Fibroblast of the aortic adventitia (primary cell): ENCODE data around the gene PHOX2A. TPM values are rescaled to one million over a fixed set of nuclear protein-coding genes. Genes with fewer than 3 reads are reported as not detected.

Experiments used
- DNase-seq: peaks from one replicate; pipeline ENCODE4 v3.0.0-alpha.2; 2010; ENCODE audit warnings: low read depth
- H3K4me3 ChIP-seq: 2 replicates; pipeline ENCODE4 v1.5.1; 2011; ENCODE audit warnings: low read depth, mild to moderate bottlenecking, control low read depth, low read length, moderate library complexity
- total RNA-seq: library from RNA; depleted of rRNA; stranded (reverse); fragments of >200 nt; gene quantifications from 2 replicates; pipeline ENCODE4 v1.2.3, GENCODE V29; 2012; ENCODE audit warnings: low replicate concordance
- TF ChIP-seq, protein P1 (sequence below): IDR thresholded peaks from 2 replicates; pipeline ENCODE4 v1.5.1; 2011; ENCODE audit warnings: mild to moderate bottlenecking, low read length, control low read depth, inconsistent platforms; ENCODE audit not compliant: insufficient read depth

The PHOX2A gene
- total RNA-seq, 1 donor = not detected

- H3K4me3 ChIP-seq = no peak overlapping the region
- DNase-seq = no peak
- TF ChIP-seq, protein P1, sequence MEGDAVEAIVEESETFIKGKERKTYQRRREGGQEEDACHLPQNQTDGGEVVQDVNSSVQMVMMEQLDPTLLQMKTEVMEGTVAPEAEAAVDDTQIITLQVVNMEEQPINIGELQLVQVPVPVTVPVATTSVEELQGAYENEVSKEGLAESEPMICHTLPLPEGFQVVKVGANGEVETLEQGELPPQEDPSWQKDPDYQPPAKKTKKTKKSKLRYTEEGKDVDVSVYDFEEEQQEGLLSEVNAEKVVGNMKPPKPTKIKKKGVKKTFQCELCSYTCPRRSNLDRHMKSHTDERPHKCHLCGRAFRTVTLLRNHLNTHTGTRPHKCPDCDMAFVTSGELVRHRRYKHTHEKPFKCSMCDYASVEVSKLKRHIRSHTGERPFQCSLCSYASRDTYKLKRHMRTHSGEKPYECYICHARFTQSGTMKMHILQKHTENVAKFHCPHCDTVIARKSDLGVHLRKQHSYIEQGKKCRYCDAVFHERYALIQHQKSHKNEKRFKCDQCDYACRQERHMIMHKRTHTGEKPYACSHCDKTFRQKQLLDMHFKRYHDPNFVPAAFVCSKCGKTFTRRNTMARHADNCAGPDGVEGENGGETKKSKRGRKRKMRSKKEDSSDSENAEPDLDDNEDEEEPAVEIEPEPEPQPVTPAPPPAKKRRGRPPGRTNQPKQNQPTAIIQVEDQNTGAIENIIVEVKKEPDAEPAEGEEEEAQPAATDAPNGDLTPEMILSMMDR = no peak
Observed at GRCh38 chr11:72250661-72251464, 6.9 kb upstream of the PHOX2A start.

DNA sequence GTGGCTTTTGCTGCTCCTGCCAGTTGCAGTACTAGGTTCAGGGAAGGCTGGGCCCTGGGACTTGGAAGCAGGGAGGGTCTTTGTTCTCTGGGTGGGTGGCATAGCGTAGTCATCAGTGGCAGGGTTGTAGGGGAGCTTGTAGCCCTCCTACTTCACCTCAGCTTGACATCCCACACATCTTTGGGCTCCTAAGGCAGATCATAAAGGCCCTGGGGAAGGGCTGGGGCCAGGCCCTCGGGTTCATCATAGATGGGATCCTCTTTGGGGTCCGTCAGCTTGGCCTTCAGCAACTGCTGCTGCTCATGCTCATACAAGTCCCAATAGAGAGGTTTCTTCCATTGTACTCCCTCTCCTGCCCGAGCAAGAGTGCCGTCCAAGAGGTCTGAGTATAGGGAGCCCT is 6.0 kb upstream of the PHOX2A start:
- H3K4me3 ChIP-seq = no peak overlapping the region
- DNase-seq = no peak
- TF ChIP-seq, protein P1 = no peak

DNA sequence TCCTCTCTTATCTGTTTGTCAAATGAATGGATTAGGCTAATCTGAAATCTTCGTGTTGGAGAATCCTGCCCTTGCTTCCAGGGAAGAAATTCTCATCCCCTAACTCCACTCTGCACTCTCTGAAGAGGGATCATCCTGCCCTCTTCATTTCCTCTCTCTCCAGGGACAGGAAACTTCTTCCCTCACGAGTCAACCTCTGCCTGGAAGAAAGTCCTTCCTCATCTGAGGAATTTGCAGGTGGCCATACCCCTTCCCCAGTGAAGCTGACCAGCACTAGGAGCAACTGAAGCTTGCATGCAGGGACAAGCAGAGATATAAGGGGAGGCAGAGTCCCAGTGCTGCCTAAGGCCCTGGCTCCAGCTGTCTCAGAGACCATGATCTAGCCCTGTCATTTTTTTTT is 3.6 kb upstream of the PHOX2A start:
- H3K4me3 ChIP-seq = no peak overlapping the region
- DNase-seq = no peak
- TF ChIP-seq, protein P1 = no peak

DNA sequence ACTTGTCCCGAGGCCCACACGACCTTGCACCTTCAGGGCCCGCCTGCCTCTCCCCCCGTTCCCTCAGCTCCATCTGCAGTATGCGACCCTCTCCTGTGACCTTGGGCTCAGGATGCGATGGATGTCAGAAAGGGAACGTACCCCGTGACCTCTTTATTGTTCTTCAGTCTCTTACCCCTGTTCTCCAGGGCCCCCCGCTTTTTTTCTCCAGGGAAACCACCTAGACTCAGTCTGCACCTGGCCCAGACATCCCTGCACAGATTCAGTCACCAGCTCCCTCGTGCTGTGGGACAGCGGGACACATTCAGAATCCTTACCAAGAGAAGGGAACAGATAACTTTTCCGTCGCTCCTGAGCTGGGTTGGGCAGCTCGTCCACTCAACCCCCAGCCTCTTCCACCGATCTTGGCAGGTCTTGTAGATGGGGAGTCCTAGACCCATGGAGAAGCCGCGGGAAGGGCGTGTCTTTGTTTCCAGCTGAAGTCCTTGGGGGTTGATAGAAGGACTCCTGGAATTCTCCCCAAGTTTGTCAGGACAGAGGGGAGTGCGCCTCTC is 1.4 kb upstream of the PHOX2A start:
- TF ChIP-seq, protein P1 = no peak
- H3K4me3 ChIP-seq = no peak overlapping the region
- DNase-seq = no peak

- DNase-seq = no peak
- H3K4me3 ChIP-seq = no peak overlapping the region
- TF ChIP-seq, protein P1 = no peak
Observed at GRCh38 chr11:72244361-72245262, 636 bp upstream of the PHOX2A start.

- no peak for DNase-seq
- H3K4me3 ChIP-seq = no peak overlapping the region
- TF ChIP-seq, protein P1 = no peak
Observed at GRCh38 chr11:72243173-72244059, 560 bp downstream of the PHOX2A start.
